Measurements from ENCODE around the gene CWC15. TPM values are rescaled to one million over a fixed set of nuclear protein-coding genes. Genes with fewer than 3 reads are reported as not detected.

The CWC15 gene
- total RNA-seq, 1 donor from 2014 or later: 30.0 TPM

GRCh38 chr11:94946812-94947211 lies 26.5 kb downstream of the CWC15 start:
- Histone ChIP-seq H3K4me3 (ENCODE audit: low read depth, low read length) (no peak overlapping the region), H3K27me3 (ENCODE audit: control insufficient read depth, insufficient read depth, low read length) (no peaks in the 10 kb centered on the region), H3K36me3 (ENCODE audit: control insufficient read depth, insufficient read depth, low read length) (no peaks in the 10 kb centered on the region)
- DNase-seq (ENCODE audit: low read depth): no peak
- TF ChIP-seq CTCF (IDR thresholded peaks at IDR 0.05; ENCODE audit: insufficient read depth, low read length, severe bottlenecking): no peak
- FAIRE-seq: no peak

- FAIRE-seq: no peak
- TF ChIP-seq CTCF (IDR thresholded peaks at IDR 0.05; ENCODE audit: insufficient read depth, low read length, severe bottlenecking): no peak
- Histone ChIP-seq H3K4me3 (ENCODE audit: low read depth, low read length) (no peak overlapping the region), H3K27me3 (ENCODE audit: control insufficient read depth, insufficient read depth, low read length) (no peaks in the 10 kb centered on the region), H3K36me3 (ENCODE audit: control insufficient read depth, insufficient read depth, low read length) (no peaks in the 10 kb centered on the region)
- DNase-seq (ENCODE audit: low read depth): no peak
Measured at GRCh38 chr11:94941131-94941530, 32.2 kb downstream of the CWC15 start.

- DNase-seq (ENCODE audit: low read depth) (no peak), FAIRE-seq (no peak)
- Histone ChIP-seq H3K36me3 (ENCODE audit: control insufficient read depth, insufficient read depth, low read length) (no peaks in the 10 kb centered on the region), H3K4me3 (ENCODE audit: low read depth, low read length) (no peak overlapping the region), H3K27me3 (ENCODE audit: control insufficient read depth, insufficient read depth, low read length) (no peaks in the 10 kb centered on the region)
- no peak for TF ChIP-seq CTCF (IDR thresholded peaks at IDR 0.05; ENCODE audit: insufficient read depth, low read length, severe bottlenecking)
Measured at GRCh38 chr11:94939346-94939745, 34.0 kb downstream of the CWC15 start.

- FAIRE-seq: no peak
- TF ChIP-seq CTCF (IDR thresholded peaks at IDR 0.05; ENCODE audit: insufficient read depth, low read length, severe bottlenecking): no peak
- no peaks in the 10 kb centered on the region for H3K36me3 ChIP-seq (ENCODE audit: control insufficient read depth, insufficient read depth, low read length)
- no peak overlapping the region for H3K4me3 ChIP-seq (ENCODE audit: low read depth, low read length)
- no peaks in the 10 kb centered on the region for H3K27me3 ChIP-seq (ENCODE audit: control insufficient read depth, insufficient read depth, low read length)
- DNase-seq (ENCODE audit: low read depth): no peak
Measured at GRCh38 chr11:94938095-94939055, 35.0 kb downstream of the CWC15 start.

- no peak for TF ChIP-seq CTCF (IDR thresholded peaks at IDR 0.05; ENCODE audit: insufficient read depth, low read length, severe bottlenecking)
- H3K27me3 ChIP-seq (ENCODE audit: control insufficient read depth, insufficient read depth, low read length): no peaks in the 10 kb centered on the region
- H3K36me3 ChIP-seq (ENCODE audit: control insufficient read depth, insufficient read depth, low read length): no peaks in the 10 kb centered on the region
- no peak overlapping the region for H3K4me3 ChIP-seq (ENCODE audit: low read depth, low read length)
- FAIRE-seq: no peak
- no peak for DNase-seq (ENCODE audit: low read depth)
Measured at GRCh38 chr11:94934846-94935245, 38.5 kb downstream of the CWC15 start.

Data from bronchial epithelial cell (primary cell).